ENCODE results near the gene ALDH9A1. TPM values are rescaled to one million over a fixed set of nuclear protein-coding genes. Genes with fewer than 3 reads are reported as not detected.

ALDH9A1 gene
- total and polyA plus RNA-seq, 2 donors (not counting 3 experiments of a cell fraction or from before 2014, with no cell fraction given) = 25.5 to 47.4 TPM

DNA sequence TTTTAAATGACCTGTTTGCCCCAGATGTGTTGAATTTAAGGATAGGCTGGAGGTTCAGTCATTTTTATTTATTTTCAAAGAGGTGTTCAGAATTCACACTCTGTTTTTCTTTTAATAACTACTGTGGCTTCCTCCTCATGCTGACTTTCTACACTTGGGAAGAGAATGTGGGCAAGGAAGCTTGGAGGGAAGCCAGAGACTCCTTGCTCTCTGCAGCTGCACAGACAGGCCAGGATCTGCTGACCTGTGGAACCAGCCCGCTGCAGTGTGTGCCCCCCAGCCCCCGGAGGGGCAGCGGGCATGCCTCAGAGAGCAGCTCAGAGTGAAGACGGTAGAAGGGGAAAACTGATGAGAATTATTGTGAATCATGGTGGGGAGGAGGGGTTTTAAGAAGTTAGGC is 50.4 kb downstream of the ALDH9A1 start:
- no TSS peak for BruUV-seq (replicated peaks)
- ChIA-PET POLR2A (interaction anchor here (1.0 kb wide), 1 partner anchor 10 kb away, joined by 5 read pairs; no protein-coding TSS in a partner anchor), CTCF (interaction anchor here (1.0 to 1.6 kb wide), 8 partner anchors 10 to 55 kb away, joined by 3 to 6 read pairs (median 4); partner anchors contain the start of genes ALDH9A1 and MGST3)
- Histone ChIP-seq H3K9me1 (replicated peaks; ENCODE audit: control insufficient read depth, extremely low read depth, insufficient read depth, low read length) (no peaks in the 10 kb centered on the region), H3K4me3 (replicated peaks in 1 of 3; ENCODE audit: insufficient read depth in 1 of 3, low read depth in 1 of 3, low read length in 3 of 3) (no peak overlapping the region), H3K9me3 (replicated peaks; ENCODE audit: control insufficient read depth, insufficient read depth, low read length) (no peaks in the 10 kb centered on the region), H3K4me2 (ENCODE audit: insufficient read depth, low read length) (no peak overlapping the region), H2AFZ (ENCODE audit: low read depth, low read length) (no peak overlapping the region), H3K27me3 (ENCODE audit: control insufficient read depth in 2 of 2, insufficient read depth in 2 of 2, low read length in 2 of 2) (no peaks in the 10 kb centered on the region), H3K36me3 (ENCODE audit: control insufficient read depth in 2 of 2, extremely low read depth in 1 of 2, insufficient read depth in 2 of 2, low read length in 2 of 2) (peaks cover 3 to 7% of the 10 kb centered on the region in 2 experiments), H3K27ac (ENCODE audit: insufficient read depth, low read depth, low read length) (no peak overlapping the region), H3K9ac (replicated peaks; ENCODE audit: extremely low read depth, insufficient read depth, low read length) (no peak overlapping the region), H3K4me1 (ENCODE audit: control insufficient read depth, extremely low read depth, insufficient read depth, low read length) (peaks cover 7% of the 10 kb centered on the region), H4K20me1 (replicated peaks; ENCODE audit: control insufficient read depth, extremely low read depth, insufficient read depth, low read length) (no peaks in the 10 kb centered on the region), H3K79me2 (ENCODE audit: control insufficient read depth, insufficient read depth, low read length) (peaks cover 22% of the 10 kb centered on the region)
- FAIRE-seq = no peak
- TF ChIP-seq JUN (IDR thresholded peaks at IDR 0.05; ENCODE audit: borderline replicate concordance, insufficient read depth, insufficient read length, low read depth) = no peak
- TF ChIP-seq POLR2A (IDR thresholded peaks at IDR 0.05; ENCODE audit: low read depth, low read length) = no peak
- no peak for TF ChIP-seq MYC (IDR thresholded peaks at IDR 0.05; ENCODE audit: low read depth, low read length)
- TF ChIP-seq EZH2 (IDR thresholded peaks at IDR 0.05; ENCODE audit: borderline replicate concordance, low read depth, low read length, severe bottlenecking) = no peak
- TF ChIP-seq, protein P1, sequence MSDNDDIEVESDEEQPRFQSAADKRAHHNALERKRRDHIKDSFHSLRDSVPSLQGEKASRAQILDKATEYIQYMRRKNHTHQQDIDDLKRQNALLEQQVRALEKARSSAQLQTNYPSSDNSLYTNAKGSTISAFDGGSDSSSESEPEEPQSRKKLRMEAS (IDR thresholded peaks at IDR 0.05; ENCODE audit: insufficient read depth, insufficient read length) = no peak
- TF ChIP-seq POLR2AphosphoS5 (IDR thresholded peaks at IDR 0.05; ENCODE audit: insufficient read depth, low read depth, low read length) = no peak
- TF ChIP-seq, protein P2, sequence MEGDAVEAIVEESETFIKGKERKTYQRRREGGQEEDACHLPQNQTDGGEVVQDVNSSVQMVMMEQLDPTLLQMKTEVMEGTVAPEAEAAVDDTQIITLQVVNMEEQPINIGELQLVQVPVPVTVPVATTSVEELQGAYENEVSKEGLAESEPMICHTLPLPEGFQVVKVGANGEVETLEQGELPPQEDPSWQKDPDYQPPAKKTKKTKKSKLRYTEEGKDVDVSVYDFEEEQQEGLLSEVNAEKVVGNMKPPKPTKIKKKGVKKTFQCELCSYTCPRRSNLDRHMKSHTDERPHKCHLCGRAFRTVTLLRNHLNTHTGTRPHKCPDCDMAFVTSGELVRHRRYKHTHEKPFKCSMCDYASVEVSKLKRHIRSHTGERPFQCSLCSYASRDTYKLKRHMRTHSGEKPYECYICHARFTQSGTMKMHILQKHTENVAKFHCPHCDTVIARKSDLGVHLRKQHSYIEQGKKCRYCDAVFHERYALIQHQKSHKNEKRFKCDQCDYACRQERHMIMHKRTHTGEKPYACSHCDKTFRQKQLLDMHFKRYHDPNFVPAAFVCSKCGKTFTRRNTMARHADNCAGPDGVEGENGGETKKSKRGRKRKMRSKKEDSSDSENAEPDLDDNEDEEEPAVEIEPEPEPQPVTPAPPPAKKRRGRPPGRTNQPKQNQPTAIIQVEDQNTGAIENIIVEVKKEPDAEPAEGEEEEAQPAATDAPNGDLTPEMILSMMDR (IDR thresholded peaks at IDR 0.05; ENCODE audit: extremely low read depth in 1 of 2, insufficient read depth in 1 of 2, low read depth in 1 of 2, low read length in 2 of 2) = no peak
- TF ChIP-seq FOS (IDR thresholded peaks at IDR 0.05; ENCODE audit: borderline replicate concordance, insufficient read depth, low read length) = no peak
- no peak for TF ChIP-seq GATA2 (IDR thresholded peaks at IDR 0.05; ENCODE audit: insufficient read depth, insufficient read length, low read depth, low read length)
- intact Hi-C loops (cut with micrococcal nuclease) (no loop called here), dilution Hi-C loops (cut with MboI; ENCODE audit: extremely low pct_ligation_motif_present, low sequenced_read_pairs) (no loop called here)
- peak; percentile 38 for DNase-seq (ENCODE audit: low read depth, low spot score)

Data from endothelial cell of umbilical vein (primary cell).